Measurements from ENCODE around the gene CALD1.

GRCh38 chr7:134908289-134908688, 128.9 kb downstream of the CALD1 start:
- TF ChIP-seq TAF1 (IDR thresholded peaks at IDR 0.05; ENCODE audit: low read depth, low read length) (no peak), POLR2A (IDR thresholded peaks at IDR 0.05; ENCODE audit: low read depth, low read length) (no peak), POLR2AphosphoS5 (IDR thresholded peaks at IDR 0.05; ENCODE audit: low read depth, low read length) (no peak)

All from GM12891 (cell line).